Fibroblast of lung (primary cell): ENCODE data around the gene PYGO1. TPM values are rescaled to one million over a fixed set of nuclear protein-coding genes. Genes with fewer than 3 reads are reported as not detected.

Experiments used
- DNase-seq, 2 donors: peaks; one replicate each; pipeline versions ENCODE4 v3.0.0 to v3.0.0-alpha.2; 2010; ENCODE audit warnings: low read depth in 2 of 2
- H2AFZ ChIP-seq: 2 replicates; pipeline ENCODE4 v1.5.1; 2012; ENCODE audit warnings: low read length, control low read depth, inconsistent platforms
- H3K27ac ChIP-seq: 2 replicates; pipeline ENCODE4 v1.5.1; 2011; ENCODE audit warnings: low read length, control low read depth; ENCODE audit not compliant: insufficient read depth
- H3K27me3 ChIP-seq: 2 replicates; pipeline ENCODE4 v1.5.1; 2011; ENCODE audit warnings: mild to moderate bottlenecking, low read length; ENCODE audit not compliant: control insufficient read depth, insufficient read depth
- H3K36me3 ChIP-seq: 2 replicates; pipeline ENCODE4 v1.5.1; 2011; ENCODE audit warnings: low read length; ENCODE audit not compliant: control insufficient read depth, insufficient read depth
- H3K4me1 ChIP-seq: 2 replicates; pipeline ENCODE4 v1.5.1; 2011; ENCODE audit warnings: low read length; ENCODE audit not compliant: control insufficient read depth, insufficient read depth; ENCODE audit errors: extremely low read depth
- H3K4me2 ChIP-seq: 2 replicates; pipeline ENCODE4 v1.5.1; 2011; ENCODE audit warnings: low read length, control low read depth; ENCODE audit not compliant: insufficient read depth; ENCODE audit errors: extremely low read depth
- H3K4me3 ChIP-seq, 4 experiments: fragments of 200-600 bp in 1 of 4; sonication (generic) in 1 of 4; replicated peaks in 1 of 4; 2 replicates each; pipeline ENCODE4 v1.5.1; 2011 to 2016; ENCODE audit warnings: low read length in 4 of 4, low read depth in 3 of 4, mild to moderate bottlenecking in 3 of 4, control low read depth in 2 of 4, inconsistent platforms in 1 of 4, mixed read lengths in 1 of 4; ENCODE audit not compliant: insufficient read depth in 1 of 4; ENCODE audit errors: control extremely low read depth in 1 of 4
- H3K79me2 ChIP-seq: 2 replicates; pipeline ENCODE4 v1.5.1; 2012; ENCODE audit warnings: mild to moderate bottlenecking, low read length, inconsistent platforms; ENCODE audit not compliant: control insufficient read depth, insufficient read depth
- H3K9ac ChIP-seq: 2 replicates; pipeline ENCODE4 v1.5.1; 2011; ENCODE audit warnings: mild to moderate bottlenecking, low read length, control low read depth; ENCODE audit not compliant: insufficient read depth
- H3K9me3 ChIP-seq: 2 replicates; pipeline ENCODE4 v1.5.1; 2012; ENCODE audit warnings: low read depth, low read length; ENCODE audit not compliant: control insufficient read depth, insufficient read depth
- H4K20me1 ChIP-seq: 2 replicates; pipeline ENCODE4 v1.5.1; 2011; ENCODE audit warnings: low read length; ENCODE audit not compliant: control insufficient read depth, insufficient read depth; ENCODE audit errors: extremely low read depth
- CTCF ChIP-seq, 2 donors: IDR thresholded peaks in 1 of 2; conservative IDR thresholded peaks in 1 of 2; 1 replicate in 1 of 2; 2 replicates in 1 of 2; pipeline ENCODE4 v1.5.1; 2011 to 2012; ENCODE audit warnings: low read length in 2 of 2, control low read depth in 1 of 2, inconsistent platforms in 1 of 2, low read depth in 1 of 2, mild to moderate bottlenecking in 1 of 2
- EZH2 ChIP-seq: IDR thresholded peaks from 2 replicates; pipeline ENCODE4 v1.5.1; 2012; ENCODE audit warnings: low read length, control low read depth, mild to moderate bottlenecking; ENCODE audit errors: missing control alignments
- polyA plus RNA-seq, 2 donors: library from polyadenylated mRNA; depleted of rRNA in 1 of 2; stranded (reverse) in 1 of 2; unstranded in 1 of 2; fragments of >200 nt; gene quantifications; 2 replicates each; pipeline ENCODE4 v1.2.1, GENCODE V29; 2011 to 2012; ENCODE audit warnings: missing spikeins in 1 of 2
- total RNA-seq: library from RNA; depleted of rRNA; stranded (reverse); fragments of >200 nt; gene quantifications from 2 replicates; pipeline ENCODE4 v1.2.1, GENCODE V29; 2014

The PYGO1 gene
- total and polyA plus RNA-seq, 2 donors (not counting 1 experiment from before 2014, with no cell fraction given): 10.1 to 11.3 TPM

GRCh38 chr15:55515991-55516776 lies 72.0 kb downstream of the PYGO1 start:
- Histone ChIP-seq H3K4me2 (no peak overlapping the region), H3K27ac (no peak overlapping the region), H3K9ac (no peak overlapping the region), H3K4me3 (no peak overlapping the region), H3K79me2 (no peaks in the 10 kb centered on the region), H3K9me3 (no peaks in the 10 kb centered on the region), H4K20me1 (no peaks in the 10 kb centered on the region), H3K36me3 (no peaks in the 10 kb centered on the region), H3K4me1 (no peaks in the 10 kb centered on the region), H3K27me3 (no peaks in the 10 kb centered on the region), H2AFZ (no peak overlapping the region)
- TF ChIP-seq EZH2 (no peak), CTCF (conservative IDR thresholded peaks at IDR 0.05 in 1 of 2, IDR thresholded peaks at IDR 0.05 in 1 of 2; ENCODE audit: low read depth in 1 of 2, low read length in 2 of 2) (no peak)
- DNase-seq: no peak

GRCh38 chr15:55515491-55515890 lies 72.7 kb downstream of the PYGO1 start:
- no peaks in the 10 kb centered on the region for H3K4me1 ChIP-seq
- TF ChIP-seq EZH2 (no peak), CTCF (conservative IDR thresholded peaks at IDR 0.05 in 1 of 2, IDR thresholded peaks at IDR 0.05 in 1 of 2; ENCODE audit: low read depth in 1 of 2, low read length in 2 of 2) (no peak)
- H3K9me3 ChIP-seq: no peaks in the 10 kb centered on the region
- DNase-seq: no peak
- H3K4me2 ChIP-seq: no peak overlapping the region
- no peaks in the 10 kb centered on the region for H3K36me3 ChIP-seq
- no peaks in the 10 kb centered on the region for H3K79me2 ChIP-seq
- no peak overlapping the region for H3K27ac ChIP-seq
- H2AFZ ChIP-seq: no peak overlapping the region
- H3K9ac ChIP-seq: no peak overlapping the region
- H3K27me3 ChIP-seq: no peaks in the 10 kb centered on the region
- no peak overlapping the region for H3K4me3 ChIP-seq
- no peaks in the 10 kb centered on the region for H4K20me1 ChIP-seq

- H3K36me3 ChIP-seq: no peaks in the 10 kb centered on the region
- H3K27ac ChIP-seq: no peak overlapping the region
- no peak overlapping the region for H2AFZ ChIP-seq
- no peaks in the 10 kb centered on the region for H3K9me3 ChIP-seq
- no peak for DNase-seq
- H4K20me1 ChIP-seq: no peaks in the 10 kb centered on the region
- H3K27me3 ChIP-seq: no peaks in the 10 kb centered on the region
- no peak for TF ChIP-seq EZH2
- no peak for TF ChIP-seq CTCF (conservative IDR thresholded peaks at IDR 0.05 in 1 of 2, IDR thresholded peaks at IDR 0.05 in 1 of 2; ENCODE audit: low read depth in 1 of 2, low read length in 2 of 2)
- no peaks in the 10 kb centered on the region for H3K4me1 ChIP-seq
- no peak overlapping the region for H3K4me2 ChIP-seq
- no peak overlapping the region for H3K4me3 ChIP-seq
- H3K9ac ChIP-seq: no peak overlapping the region
- H3K79me2 ChIP-seq: no peaks in the 10 kb centered on the region
Measured at GRCh38 chr15:55514414-55514850, 73.7 kb downstream of the PYGO1 start.
